Stimulated activated CD8-positive, alpha-beta memory T cell treated with anti-CD3 and anti-CD28 coated beads, Interleukin-2, amount 100 ng/mL, for 1 hour (primary cell): ENCODE data around the gene THBS3.
A peak's percentile ranks its signal among the peaks of the same experiment; 100 is the strongest.
"Not testable (repeated sequence)": the region's sequence is repeated elsewhere in the genome, so short reads cannot be mapped to it uniquely, and the experiment has no call there.

Experiments used
- DNase-seq, 2 donors: peaks; one replicate each; pipeline ENCODE4 v3.0.0-alpha.2; 2020; ENCODE audit warnings: low read depth in 2 of 2

The THBS3 gene

DNA sequence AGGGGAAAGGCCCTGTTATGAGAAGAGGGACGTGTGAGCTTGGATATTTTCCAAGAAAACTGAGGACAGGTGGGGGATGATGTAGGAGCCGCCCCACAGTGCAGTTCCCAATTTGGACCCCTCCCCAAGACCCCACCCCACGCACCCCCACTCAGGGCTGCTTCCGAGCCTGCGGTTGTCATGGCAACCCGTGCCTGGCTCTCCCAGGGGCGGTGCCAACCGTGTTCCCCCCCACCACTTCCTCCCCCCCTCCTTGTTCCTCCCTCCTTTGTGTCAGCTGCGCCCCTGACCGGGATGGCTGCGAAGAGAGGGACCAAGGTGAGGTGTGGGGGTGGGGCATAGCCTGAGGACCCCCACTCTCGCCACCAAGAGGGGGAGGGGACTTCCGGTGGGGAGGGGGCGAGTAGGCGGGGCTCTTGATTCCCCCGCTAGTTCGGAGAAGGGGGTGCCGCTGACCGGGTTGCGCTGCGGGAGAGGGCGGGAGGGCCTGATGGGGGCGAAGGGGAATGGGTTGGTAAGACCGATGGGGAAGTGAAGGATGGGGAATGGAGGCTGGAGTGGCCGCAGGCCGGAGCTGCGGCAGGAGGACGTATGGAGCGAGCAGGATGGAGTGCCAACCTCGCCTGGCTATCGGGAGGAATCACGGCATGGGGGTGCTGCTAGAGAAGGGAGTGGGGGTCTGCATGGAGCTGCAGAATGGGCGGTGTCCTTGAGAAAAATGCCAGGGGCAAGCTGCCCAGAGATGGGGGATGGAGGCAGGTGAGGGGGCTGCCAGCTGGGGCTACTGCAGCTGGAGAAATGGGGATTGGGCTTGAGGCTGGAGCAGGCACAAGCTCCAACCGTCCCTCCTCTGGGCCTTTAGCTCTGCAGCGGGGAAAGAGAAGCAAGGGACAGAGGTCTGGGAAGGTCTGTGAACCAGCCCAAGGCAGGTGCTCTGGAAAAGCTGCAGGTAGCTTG lies 33.1 kb downstream of the THBS3 start:
- no peak for DNase-seq

GRCh38 chr1:155173478-155174323 lies 34.0 kb downstream of the THBS3 start, which contains the start of gene TRIM46:
TRIM46 (plus strand) TSS chr1:155173849; CDS start chr1:155173967, 118 bp downstream.
- peak; percentile 20 to 41 for DNase-seq

GRCh38 chr1:155172732-155173477 lies 34.8 kb downstream of the THBS3 start, which contains the start of gene KRTCAP2:
KRTCAP2 (minus strand) TSS chr1:155173304; CDS start chr1:155173224, 80 bp downstream.
- peak; percentile 89 to 92 for DNase-seq

- no peak for DNase-seq
Observed at GRCh38 chr1:155171836-155172731, 35.6 kb downstream of the THBS3 start.

- DNase-seq = no peak
Observed at GRCh38 chr1:155170806-155171205, 36.9 kb downstream of the THBS3 start.

DNA sequence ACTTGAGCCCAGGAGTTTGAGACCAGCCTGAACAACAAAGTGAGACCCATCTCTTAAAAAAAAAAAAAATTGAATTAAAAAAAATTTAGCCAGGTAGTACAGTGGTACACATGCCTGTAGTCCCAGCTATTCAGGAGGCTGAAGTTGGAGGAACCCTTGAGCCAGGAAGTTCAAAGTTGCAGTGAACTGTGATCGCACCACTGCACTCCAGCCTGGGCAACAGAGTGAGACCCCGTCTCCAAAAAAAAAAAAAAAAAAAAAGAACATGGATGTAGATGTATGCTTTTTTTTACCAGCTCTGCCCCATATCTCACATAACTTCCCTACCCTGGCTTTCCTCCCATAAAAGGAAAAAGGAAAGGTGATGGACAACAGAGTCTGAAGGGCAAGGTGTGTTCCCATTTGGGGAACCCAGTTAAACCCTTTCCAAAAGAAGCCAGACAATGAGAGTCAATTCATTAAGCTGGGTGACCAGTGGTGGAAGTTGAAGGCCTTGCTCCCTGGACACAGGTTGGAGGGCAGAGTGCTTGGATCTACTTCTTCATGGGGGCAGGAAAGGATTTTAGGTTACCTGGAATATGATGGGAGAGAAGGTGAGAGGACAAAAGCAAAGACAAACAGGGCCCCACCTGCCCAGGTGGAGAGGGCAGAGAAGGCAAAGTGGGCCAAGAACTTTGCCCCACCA lies 37.5 kb downstream of the THBS3 start:
- no peak for DNase-seq

- DNase-seq = no peak
Observed at GRCh38 chr1:155169541-155169940, 38.2 kb downstream of the THBS3 start.

- DNase-seq = no peak
Observed at GRCh38 chr1:155168456-155169210, 39.1 kb downstream of the THBS3 start.

GRCh38 chr1:155168105-155168445 lies 39.6 kb downstream of the THBS3 start:
- not testable (repeated sequence) for DNase-seq

- DNase-seq = peak; percentile 70 to 74
Observed at GRCh38 chr1:155167166-155168104, 40.3 kb downstream of the THBS3 start.

- no peak for DNase-seq
Observed at GRCh38 chr1:155166471-155167165, 41.1 kb downstream of the THBS3 start.

- DNase-seq = no peak
Observed at GRCh38 chr1:155166051-155166470, 41.6 kb downstream of the THBS3 start.

DNA sequence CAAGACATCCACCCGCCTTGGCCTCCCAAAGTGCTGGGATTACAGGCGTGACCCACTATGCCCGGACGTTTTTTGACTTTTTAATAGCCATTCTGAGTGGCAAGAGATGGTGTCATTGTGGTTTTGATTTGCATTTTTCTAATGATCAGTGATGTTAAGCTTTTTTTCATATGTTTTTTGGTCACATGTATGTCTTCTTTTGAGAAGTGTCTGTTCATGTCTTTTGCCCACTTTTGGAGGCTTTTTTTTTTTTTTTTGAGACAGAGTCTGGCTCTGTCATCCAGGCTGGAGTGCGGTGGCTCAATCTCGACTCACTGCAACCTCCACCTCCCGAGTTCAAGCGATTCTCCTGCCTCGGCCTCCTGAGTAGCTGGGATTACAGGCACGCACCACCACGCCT lies 43.1 kb downstream of the THBS3 start:
- DNase-seq = not testable (repeated sequence)

DNA sequence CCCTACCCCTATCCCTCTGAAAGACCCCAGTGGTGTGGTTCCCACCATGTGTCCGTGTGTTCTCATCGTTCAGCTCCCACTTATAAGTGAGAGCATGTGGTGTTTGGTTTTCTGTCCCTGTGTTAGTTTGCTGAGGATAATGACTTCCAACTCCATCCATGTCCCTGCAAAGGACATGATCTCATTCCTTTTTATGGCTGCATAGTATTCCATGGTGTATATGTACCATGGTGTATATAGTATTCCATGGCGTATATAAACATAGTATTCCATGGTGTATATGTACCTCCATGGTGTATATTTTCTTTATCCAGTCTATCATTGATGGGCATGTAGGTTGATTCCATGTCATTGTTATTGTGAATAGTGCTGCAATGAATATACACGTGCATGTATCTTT lies 43.9 kb downstream of the THBS3 start:
- DNase-seq = not testable (repeated sequence)

DNA sequence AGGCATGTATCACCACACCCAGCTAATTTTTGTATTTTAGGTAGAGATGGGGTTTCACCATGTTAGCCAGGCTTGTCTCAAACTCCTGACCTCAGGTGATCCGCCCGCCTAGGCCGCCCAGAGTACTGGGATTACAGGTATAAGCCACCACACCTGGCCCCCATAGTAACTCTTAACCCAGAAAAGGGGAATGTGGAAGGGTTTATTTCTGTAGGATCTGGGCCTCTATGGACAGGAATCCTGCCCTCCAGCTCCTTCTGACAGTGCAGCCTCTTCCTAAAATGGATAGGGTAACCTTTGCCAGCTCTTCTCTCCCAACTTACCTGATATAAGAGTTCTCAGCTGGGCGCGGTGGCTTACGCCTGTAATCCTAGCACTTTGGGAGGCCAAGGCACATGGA lies 45.1 kb downstream of the THBS3 start:
- DNase-seq = not testable (repeated sequence)

DNA sequence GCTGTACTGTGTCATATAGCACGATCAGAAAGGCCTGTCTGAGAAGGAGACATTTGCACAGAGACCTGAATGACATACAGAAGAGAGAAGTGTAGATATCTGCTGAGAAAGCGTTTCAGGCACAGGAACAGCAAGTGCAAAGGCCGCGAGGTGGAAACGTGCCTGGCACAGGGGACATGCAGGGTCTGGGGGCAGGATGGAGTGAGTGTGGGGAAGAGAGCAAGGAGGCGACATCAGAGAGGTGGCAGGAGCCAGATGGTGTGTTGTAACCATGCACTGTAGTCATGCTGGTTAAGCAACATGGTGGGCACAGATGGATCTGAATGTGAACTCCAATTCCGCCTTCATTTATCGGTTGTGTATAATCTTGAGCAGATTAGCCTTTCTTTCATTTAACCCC lies 47.6 kb downstream of the THBS3 start:
- DNase-seq = no peak

- no peak for DNase-seq
Observed at GRCh38 chr1:155158991-155159390, 48.7 kb downstream of the THBS3 start.
